ENCODE measurements around the gene C3orf20. TPM values are rescaled to one million over a fixed set of nuclear protein-coding genes. Genes with fewer than 3 reads are reported as not detected.

C3orf20 gene
- total RNA-seq, 4 donors from 2014 or later = 0.11 to 0.46 TPM; not detected in 2

GRCh38 chr3:14761866-14762265 lies 86.9 kb downstream of the C3orf20 start:
- intact Hi-C loops (cut with DNase I; ENCODE audit: low total_unique reads) (no loop called here), in situ Hi-C loops (cut with MboI; ENCODE audit: low sequenced_read_pairs in 4 of 4) (no loop called here)
- ATAC-seq (no peak), DNase-seq (no peak)
- H3K36me3 ChIP-seq = no peaks in the 10 kb centered on the region
- no peaks in the 10 kb centered on the region for H3K27me3 ChIP-seq
- H3K9me3 ChIP-seq = no peaks in the 10 kb centered on the region
- no peak overlapping the region for H3K27ac ChIP-seq
- H3K4me1 ChIP-seq = no peaks in the 10 kb centered on the region
- no peak for TF ChIP-seq POLR2A (IDR thresholded peaks at IDR 0.05)
- no peak for TF ChIP-seq CTCF (IDR thresholded peaks at IDR 0.05 in 4 of 5, conservative IDR thresholded peaks at IDR 0.05 in 1 of 5)
- no peak overlapping the region for H3K4me3 ChIP-seq

- no peaks in the 10 kb centered on the region for H3K36me3 ChIP-seq
- no peak overlapping the region for H3K27ac ChIP-seq
- ATAC-seq = no peak
- TF ChIP-seq POLR2A (IDR thresholded peaks at IDR 0.05) = no peak
- no peak for TF ChIP-seq CTCF (IDR thresholded peaks at IDR 0.05 in 4 of 5, conservative IDR thresholded peaks at IDR 0.05 in 1 of 5)
- no peaks in the 10 kb centered on the region for H3K4me1 ChIP-seq
- H3K9me3 ChIP-seq = no peaks in the 10 kb centered on the region
- no peak overlapping the region for H3K4me3 ChIP-seq
- DNase-seq = no peak
- intact Hi-C loops (cut with DNase I; ENCODE audit: low total_unique reads) = no loop called here
- in situ Hi-C loops (cut with MboI; ENCODE audit: low sequenced_read_pairs in 4 of 4) = no loop called here
- no peaks in the 10 kb centered on the region for H3K27me3 ChIP-seq
These were observed 87.8 kb downstream of the C3orf20 start for GRCh38 chr3:14762701-14763100.

- no peak overlapping the region for H3K27ac ChIP-seq
- DNase-seq = no peak
- no peak overlapping the region for H3K4me3 ChIP-seq
- H3K36me3 ChIP-seq = no peaks in the 10 kb centered on the region
- no peaks in the 10 kb centered on the region for H3K4me1 ChIP-seq
- no peak for ATAC-seq
- TF ChIP-seq POLR2A (IDR thresholded peaks at IDR 0.05) (no peak), CTCF (IDR thresholded peaks at IDR 0.05 in 4 of 5, conservative IDR thresholded peaks at IDR 0.05 in 1 of 5) (no peak)
- intact Hi-C loops (cut with DNase I; ENCODE audit: low total_unique reads) = no loop called here
- H3K27me3 ChIP-seq = no peaks in the 10 kb centered on the region
- in situ Hi-C loops (cut with MboI; ENCODE audit: low sequenced_read_pairs in 4 of 4) = no loop called here
- H3K9me3 ChIP-seq = no peaks in the 10 kb centered on the region
These were observed 89.6 kb downstream of the C3orf20 start for GRCh38 chr3:14764331-14765059.

- in situ Hi-C loops (cut with MboI; ENCODE audit: low sequenced_read_pairs in 4 of 4) (no loop called here), intact Hi-C loops (cut with DNase I; ENCODE audit: low total_unique reads) (no loop called here)
- ATAC-seq (no peak), DNase-seq (no peak)
- H3K27me3 ChIP-seq = no peaks in the 10 kb centered on the region
- no peaks in the 10 kb centered on the region for H3K9me3 ChIP-seq
- TF ChIP-seq CTCF (IDR thresholded peaks at IDR 0.05 in 4 of 5, conservative IDR thresholded peaks at IDR 0.05 in 1 of 5) (no peak), POLR2A (IDR thresholded peaks at IDR 0.05) (no peak)
- H3K27ac ChIP-seq = no peak overlapping the region
- no peaks in the 10 kb centered on the region for H3K4me1 ChIP-seq
- no peaks in the 10 kb centered on the region for H3K36me3 ChIP-seq
- no peak overlapping the region for H3K4me3 ChIP-seq
These were observed 90.1 kb downstream of the C3orf20 start for GRCh38 chr3:14765060-14765400.

All from gastrocnemius medialis (tissue), 4 donors.